Endodermal cell (in vitro differentiated cells): ENCODE measurements around the gene EIF2B5. TPM values are rescaled to one million over a fixed set of nuclear protein-coding genes. Genes with fewer than 3 reads are reported as not detected.

ENCODE experiments used
- DNase-seq: peaks from one replicate; pipeline ENCODE4 v3.0.0-alpha.2; 2017
- H3K27ac ChIP-seq: 2 replicates; pipeline ENCODE4 v1.5.1; 2013; ENCODE audit warnings: mild to moderate bottlenecking, low read depth, low read length, moderate library complexity
- H3K27me3 ChIP-seq: 2 replicates; pipeline ENCODE4 v1.6.1; 2013; ENCODE audit warnings: mild to moderate bottlenecking, low read length, moderate library complexity; ENCODE audit not compliant: insufficient read depth, control insufficient read depth, poor library complexity, severe bottlenecking
- H3K36me3 ChIP-seq: 2 replicates; pipeline ENCODE4 v1.7.0; 2013; ENCODE audit warnings: mild to moderate bottlenecking, low read length, moderate library complexity; ENCODE audit not compliant: control insufficient read depth, insufficient read depth
- H3K4me1 ChIP-seq: one replicate; pipeline ENCODE4 v1.7.0; 2013; ENCODE audit warnings: low read length; ENCODE audit not compliant: control insufficient read depth, insufficient read depth
- H3K4me3 ChIP-seq: 2 replicates; pipeline ENCODE4 v1.5.1; 2013; ENCODE audit warnings: mild to moderate bottlenecking, low read length, moderate library complexity
- H3K9ac ChIP-seq: 2 replicates; pipeline ENCODE4 v1.6.1; 2013; ENCODE audit warnings: mild to moderate bottlenecking, low read length, moderate library complexity; ENCODE audit not compliant: poor library complexity, severe bottlenecking; ENCODE audit errors: extremely low read depth
- H3K9me3 ChIP-seq: 2 replicates; pipeline ENCODE4 v1.6.1; 2013; ENCODE audit warnings: mild to moderate bottlenecking, low read length, moderate library complexity; ENCODE audit not compliant: control insufficient read depth
- H3K27ac Mint-ChIP-seq: 2 replicates; pipeline ENCODE4 v1.8.0; 2020; ENCODE audit warnings: mixed read lengths
- H3K27me3 Mint-ChIP-seq: 2 replicates; pipeline ENCODE4 v1.8.0; 2021; ENCODE audit warnings: mild to moderate bottlenecking, mixed read lengths; ENCODE audit not compliant: insufficient read depth
- H3K36me3 Mint-ChIP-seq: 2 replicates; pipeline ENCODE4 v1.8.0; 2020; ENCODE audit warnings: low read depth, mixed read lengths
- H3K4me1 Mint-ChIP-seq: 2 replicates; pipeline ENCODE4 v1.8.0; 2020; ENCODE audit warnings: mixed read lengths
- H3K4me3 Mint-ChIP-seq: 2 replicates; pipeline ENCODE4 v1.8.0; 2020; ENCODE audit warnings: mild to moderate bottlenecking, moderate library complexity, mixed read lengths
- H3K9me3 Mint-ChIP-seq: 2 replicates; pipeline ENCODE4 v1.8.0; 2020; ENCODE audit warnings: mild to moderate bottlenecking, mixed read lengths
- WGBS, 2 experiments: methylation state at CpG; one replicate each; pipeline versions ENCODE4 v1.1.5 to v1.1.7; 2013; ENCODE audit warnings: missing lambda C conversion rate in 2 of 2, mixed read lengths in 1 of 2; ENCODE audit not compliant: insufficient coverage in 1 of 2, insufficient read length in 1 of 2; 5-methylcytosine and 5-hydroxymethylcytosine counted together
- total RNA-seq, 2 donors: library from RNA; stranded (reverse); fragmentation: NEBNext Ultra II Directional in 1 of 2; extraction: Animal tissue kit (Norgen Biotek cat#: 25700) in 1 of 2; gene quantifications; 2 replicates in 1 of 2; 3 replicates in 1 of 2; pipeline ENCODE4 v1.2.1, GENCODE V29; 2021
- TF ChIP-seq, protein P1 (sequence below): fragments of 200-600 bp; sonication (generic); conservative IDR thresholded peaks from 2 replicates; pipeline ENCODE4 v1.5.0; 2021; ENCODE audit warnings: antibody characterized with exemption, mild to moderate bottlenecking

Gene EIF2B5
- total RNA-seq, 2 donors from 2014 or later: 33.4 to 37.5 TPM

DNA sequence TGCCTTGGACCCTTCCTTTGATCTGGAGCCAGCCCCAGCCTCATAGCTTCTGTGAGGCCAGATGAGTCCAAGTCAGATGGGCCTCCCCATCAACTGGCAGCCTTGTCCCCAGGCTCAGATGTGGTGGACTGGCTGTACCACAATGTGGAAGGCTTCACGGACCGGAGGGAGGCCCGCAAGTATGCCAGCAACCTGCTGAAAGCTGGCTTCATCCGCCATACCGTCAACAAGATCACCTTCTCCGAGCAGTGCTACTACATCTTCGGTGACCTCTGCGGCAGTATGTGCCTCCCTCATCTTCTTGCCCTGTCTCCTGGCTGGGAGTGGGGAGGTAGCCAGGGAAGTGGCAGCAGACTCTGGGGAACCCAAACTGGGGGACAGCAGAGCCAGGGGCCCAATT is 32.6 kb downstream of the EIF2B5 start:
- H3K9me3 ChIP-seq: no peaks in the 10 kb centered on the region
- no peak overlapping the region for H3K4me3 ChIP-seq
- H3K9me3 Mint-ChIP-seq: no peaks in the 10 kb centered on the region
- DNase-seq: peak; percentile 16
- no peak overlapping the region for H3K4me3 Mint-ChIP-seq
- no peaks in the 10 kb centered on the region for H3K4me1 ChIP-seq
- no peak overlapping the region for H3K27ac Mint-ChIP-seq
- no peak overlapping the region for H3K27ac ChIP-seq
- TF ChIP-seq, protein P1, sequence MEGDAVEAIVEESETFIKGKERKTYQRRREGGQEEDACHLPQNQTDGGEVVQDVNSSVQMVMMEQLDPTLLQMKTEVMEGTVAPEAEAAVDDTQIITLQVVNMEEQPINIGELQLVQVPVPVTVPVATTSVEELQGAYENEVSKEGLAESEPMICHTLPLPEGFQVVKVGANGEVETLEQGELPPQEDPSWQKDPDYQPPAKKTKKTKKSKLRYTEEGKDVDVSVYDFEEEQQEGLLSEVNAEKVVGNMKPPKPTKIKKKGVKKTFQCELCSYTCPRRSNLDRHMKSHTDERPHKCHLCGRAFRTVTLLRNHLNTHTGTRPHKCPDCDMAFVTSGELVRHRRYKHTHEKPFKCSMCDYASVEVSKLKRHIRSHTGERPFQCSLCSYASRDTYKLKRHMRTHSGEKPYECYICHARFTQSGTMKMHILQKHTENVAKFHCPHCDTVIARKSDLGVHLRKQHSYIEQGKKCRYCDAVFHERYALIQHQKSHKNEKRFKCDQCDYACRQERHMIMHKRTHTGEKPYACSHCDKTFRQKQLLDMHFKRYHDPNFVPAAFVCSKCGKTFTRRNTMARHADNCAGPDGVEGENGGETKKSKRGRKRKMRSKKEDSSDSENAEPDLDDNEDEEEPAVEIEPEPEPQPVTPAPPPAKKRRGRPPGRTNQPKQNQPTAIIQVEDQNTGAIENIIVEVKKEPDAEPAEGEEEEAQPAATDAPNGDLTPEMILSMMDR: no peak
- H3K27me3 Mint-ChIP-seq: no peaks in the 10 kb centered on the region
- peaks cover 72% of the 10 kb centered on the region for H3K36me3 Mint-ChIP-seq
- H3K4me1 Mint-ChIP-seq: no peaks in the 10 kb centered on the region
- H3K27me3 ChIP-seq: no peaks in the 10 kb centered on the region
- peaks cover 79% of the 10 kb centered on the region for H3K36me3 ChIP-seq
- H3K9ac ChIP-seq: no peak overlapping the region
- WGBS, 2 experiments: 96 to 97% methylated on average over 7 to 8 of the region's 8 CpGs

DNA sequence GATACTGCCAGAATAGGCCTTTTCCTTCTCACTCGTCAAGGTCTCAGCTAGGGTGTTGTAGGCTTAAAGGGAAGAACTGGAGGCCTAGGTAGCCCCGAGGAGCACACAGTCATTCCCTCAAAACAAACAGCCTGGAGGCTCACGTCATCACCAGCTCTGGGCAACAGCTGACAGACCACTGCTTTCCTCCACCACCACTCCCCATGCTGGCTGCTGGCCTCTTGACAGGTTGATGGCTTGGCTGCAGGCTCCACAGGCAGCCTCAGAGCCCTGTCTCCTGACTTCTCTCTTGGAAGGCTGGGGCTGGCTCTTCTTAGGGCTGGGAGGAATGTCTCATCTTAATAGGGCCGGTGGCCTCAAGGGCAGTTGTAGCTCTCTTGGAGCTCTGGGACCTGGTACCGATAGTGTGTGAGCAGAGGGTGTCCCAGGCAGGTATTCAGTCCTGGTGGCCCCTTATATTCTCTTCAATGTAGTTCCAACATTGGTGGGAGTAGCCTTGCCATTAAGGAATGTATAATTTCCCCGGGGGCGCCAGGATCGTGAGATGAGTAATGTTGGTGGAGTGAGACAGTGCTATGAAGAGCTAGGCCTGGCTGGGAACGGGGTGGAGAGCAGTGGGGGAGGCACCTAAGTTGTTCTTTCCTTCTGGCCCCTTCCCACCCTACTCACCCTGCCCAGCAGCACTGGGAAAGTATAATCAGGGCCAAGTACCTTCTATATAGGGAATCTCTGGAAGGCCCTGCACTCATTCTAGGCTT is 33.4 kb downstream of the EIF2B5 start:
- Mint-ChIP-seq H3K36me3 (peaks cover 75% of the 10 kb centered on the region), H3K4me1 (no peaks in the 10 kb centered on the region), H3K27ac (no peak overlapping the region), H3K4me3 (no peak overlapping the region), H3K27me3 (no peaks in the 10 kb centered on the region), H3K9me3 (no peaks in the 10 kb centered on the region)
- H3K9ac ChIP-seq: no peak overlapping the region
- DNase-seq: peak; percentile 29
- no peak overlapping the region for H3K27ac ChIP-seq
- H3K9me3 ChIP-seq: no peaks in the 10 kb centered on the region
- no peaks in the 10 kb centered on the region for H3K4me1 ChIP-seq
- TF ChIP-seq, protein P1: no peak
- H3K36me3 ChIP-seq: peaks cover 79% of the 10 kb centered on the region
- no peaks in the 10 kb centered on the region for H3K27me3 ChIP-seq
- 96 to 100% methylated on average over 3 to 9 of the region's 9 CpGs for WGBS, 2 experiments
- no peak overlapping the region for H3K4me3 ChIP-seq

DNA sequence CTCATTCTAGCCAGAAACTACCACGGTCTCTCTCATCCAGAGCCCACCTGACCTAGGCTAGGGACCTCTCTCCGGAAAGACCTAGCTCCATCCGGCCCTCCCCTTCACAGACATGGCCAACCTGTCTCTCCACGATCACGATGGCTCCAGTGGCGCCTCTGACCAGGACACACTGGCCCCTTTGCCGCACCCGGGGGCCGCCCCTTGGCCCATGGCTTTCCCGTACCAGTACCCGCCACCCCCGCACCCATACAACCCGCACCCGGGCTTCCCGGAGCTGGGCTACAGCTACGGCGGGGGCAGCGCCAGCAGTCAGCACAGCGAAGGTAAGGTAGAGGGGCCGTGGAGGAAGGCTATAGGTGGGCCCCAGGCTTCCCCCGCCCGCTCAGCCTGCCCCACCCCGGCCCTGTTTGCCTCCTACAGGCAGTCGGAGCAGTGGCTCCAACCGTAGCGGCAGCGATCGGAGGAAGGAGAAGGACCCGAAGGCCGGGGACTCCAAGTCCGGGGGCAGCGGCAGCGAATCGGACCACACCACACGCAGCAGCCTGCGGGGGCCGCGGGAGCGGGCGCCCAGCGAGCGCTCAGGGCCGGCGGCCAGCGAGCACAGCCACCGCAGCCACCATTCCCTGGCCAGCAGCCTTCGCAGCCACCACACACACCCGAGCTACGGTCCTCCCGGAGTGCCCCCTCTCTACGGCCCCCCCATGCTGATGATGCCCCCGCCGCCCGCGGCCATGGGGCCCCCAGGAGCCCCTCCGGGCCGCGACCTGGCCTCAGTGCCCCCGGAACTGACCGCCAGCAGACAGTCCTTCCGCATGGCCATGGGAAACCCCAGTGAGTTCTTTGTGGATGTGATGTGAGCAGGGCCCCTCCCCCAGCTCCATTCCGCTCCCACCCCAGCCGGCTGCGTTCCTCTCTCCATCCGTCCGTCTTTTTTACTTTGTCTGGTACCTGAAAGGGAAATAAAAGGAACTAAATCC is 35.0 kb downstream of the EIF2B5 start:
- H3K4me3 ChIP-seq: no peak overlapping the region
- H3K36me3 ChIP-seq: peaks cover 63% of the 10 kb centered on the region
- Mint-ChIP-seq H3K27me3 (no peaks in the 10 kb centered on the region), H3K4me3 (no peak overlapping the region), H3K27ac (no peak overlapping the region), H3K36me3 (peaks cover 60% of the 10 kb centered on the region), H3K4me1 (no peaks in the 10 kb centered on the region), H3K9me3 (no peaks in the 10 kb centered on the region)
- H3K9me3 ChIP-seq: no peaks in the 10 kb centered on the region
- TF ChIP-seq, protein P1: no peak
- H3K9ac ChIP-seq: no peak overlapping the region
- H3K27me3 ChIP-seq: no peaks in the 10 kb centered on the region
- no peak overlapping the region for H3K27ac ChIP-seq
- WGBS, 2 experiments: 96 to 98% methylated on average over 28 to 66 of the region's 66 CpGs
- no peaks in the 10 kb centered on the region for H3K4me1 ChIP-seq
- peak; percentile 44 for DNase-seq
